Endodermal cell (in vitro differentiated cells): Measurements from ENCODE around the gene LAMA2. TPM values are rescaled to one million over a fixed set of nuclear protein-coding genes. Genes with fewer than 3 reads are reported as not detected.

Source experiments
- DNase-seq: peaks from one replicate; pipeline ENCODE4 v3.0.0-alpha.2; 2017
- H3K27ac ChIP-seq: 2 replicates; pipeline ENCODE4 v1.5.1; 2013; ENCODE audit warnings: mild to moderate bottlenecking, low read depth, low read length, moderate library complexity
- H3K27me3 ChIP-seq: 2 replicates; pipeline ENCODE4 v1.6.1; 2013; ENCODE audit warnings: mild to moderate bottlenecking, low read length, moderate library complexity; ENCODE audit not compliant: insufficient read depth, control insufficient read depth, poor library complexity, severe bottlenecking
- H3K36me3 ChIP-seq: 2 replicates; pipeline ENCODE4 v1.7.0; 2013; ENCODE audit warnings: mild to moderate bottlenecking, low read length, moderate library complexity; ENCODE audit not compliant: control insufficient read depth, insufficient read depth
- H3K4me1 ChIP-seq: one replicate; pipeline ENCODE4 v1.7.0; 2013; ENCODE audit warnings: low read length; ENCODE audit not compliant: control insufficient read depth, insufficient read depth
- H3K4me3 ChIP-seq: 2 replicates; pipeline ENCODE4 v1.5.1; 2013; ENCODE audit warnings: mild to moderate bottlenecking, low read length, moderate library complexity
- H3K9ac ChIP-seq: 2 replicates; pipeline ENCODE4 v1.6.1; 2013; ENCODE audit warnings: mild to moderate bottlenecking, low read length, moderate library complexity; ENCODE audit not compliant: poor library complexity, severe bottlenecking; ENCODE audit errors: extremely low read depth
- H3K9me3 ChIP-seq: 2 replicates; pipeline ENCODE4 v1.6.1; 2013; ENCODE audit warnings: mild to moderate bottlenecking, low read length, moderate library complexity; ENCODE audit not compliant: control insufficient read depth
- H3K27ac Mint-ChIP-seq: 2 replicates; pipeline ENCODE4 v1.8.0; 2020; ENCODE audit warnings: mixed read lengths
- H3K27me3 Mint-ChIP-seq: 2 replicates; pipeline ENCODE4 v1.8.0; 2021; ENCODE audit warnings: mild to moderate bottlenecking, mixed read lengths; ENCODE audit not compliant: insufficient read depth
- H3K36me3 Mint-ChIP-seq: 2 replicates; pipeline ENCODE4 v1.8.0; 2020; ENCODE audit warnings: low read depth, mixed read lengths
- H3K4me1 Mint-ChIP-seq: 2 replicates; pipeline ENCODE4 v1.8.0; 2020; ENCODE audit warnings: mixed read lengths
- H3K4me3 Mint-ChIP-seq: 2 replicates; pipeline ENCODE4 v1.8.0; 2020; ENCODE audit warnings: mild to moderate bottlenecking, moderate library complexity, mixed read lengths
- H3K9me3 Mint-ChIP-seq: 2 replicates; pipeline ENCODE4 v1.8.0; 2020; ENCODE audit warnings: mild to moderate bottlenecking, mixed read lengths
- WGBS, 2 experiments: methylation state at CpG; one replicate each; pipeline versions ENCODE4 v1.1.5 to v1.1.7; 2013; ENCODE audit warnings: missing lambda C conversion rate in 2 of 2, mixed read lengths in 1 of 2; ENCODE audit not compliant: insufficient coverage in 1 of 2, insufficient read length in 1 of 2; 5-methylcytosine and 5-hydroxymethylcytosine counted together
- total RNA-seq, 2 donors: library from RNA; stranded (reverse); fragmentation: NEBNext Ultra II Directional in 1 of 2; extraction: Animal tissue kit (Norgen Biotek cat#: 25700) in 1 of 2; gene quantifications; 2 replicates in 1 of 2; 3 replicates in 1 of 2; pipeline ENCODE4 v1.2.1, GENCODE V29; 2021
- TF ChIP-seq, protein P1 (sequence below): fragments of 200-600 bp; sonication (generic); conservative IDR thresholded peaks from 2 replicates; pipeline ENCODE4 v1.5.0; 2021; ENCODE audit warnings: antibody characterized with exemption, mild to moderate bottlenecking

LAMA2 gene
- total RNA-seq, 2 donors from 2014 or later: 2.3 to 4.1 TPM

GRCh38 chr6:128981716-128982115, 98.8 kb downstream of the LAMA2 start:
- no peaks in the 10 kb centered on the region for H3K27me3 ChIP-seq
- no peak overlapping the region for H3K4me3 Mint-ChIP-seq
- no peak overlapping the region for H3K27ac Mint-ChIP-seq
- H3K4me3 ChIP-seq: no peak overlapping the region
- H3K4me1 ChIP-seq: no peaks in the 10 kb centered on the region
- 83 to 88% methylated on average over 2 to 3 of the region's 3 CpGs for WGBS, 2 experiments
- no peak overlapping the region for H3K27ac ChIP-seq
- H3K9me3 Mint-ChIP-seq: no peaks in the 10 kb centered on the region
- no peaks in the 10 kb centered on the region for H3K9me3 ChIP-seq
- no peaks in the 10 kb centered on the region for H3K36me3 ChIP-seq
- H3K9ac ChIP-seq: no peak overlapping the region
- H3K4me1 Mint-ChIP-seq: peaks cover 3% of the 10 kb centered on the region
- no peak for DNase-seq
- H3K27me3 Mint-ChIP-seq: no peaks in the 10 kb centered on the region
- H3K36me3 Mint-ChIP-seq: no peaks in the 10 kb centered on the region
- TF ChIP-seq, protein P1, sequence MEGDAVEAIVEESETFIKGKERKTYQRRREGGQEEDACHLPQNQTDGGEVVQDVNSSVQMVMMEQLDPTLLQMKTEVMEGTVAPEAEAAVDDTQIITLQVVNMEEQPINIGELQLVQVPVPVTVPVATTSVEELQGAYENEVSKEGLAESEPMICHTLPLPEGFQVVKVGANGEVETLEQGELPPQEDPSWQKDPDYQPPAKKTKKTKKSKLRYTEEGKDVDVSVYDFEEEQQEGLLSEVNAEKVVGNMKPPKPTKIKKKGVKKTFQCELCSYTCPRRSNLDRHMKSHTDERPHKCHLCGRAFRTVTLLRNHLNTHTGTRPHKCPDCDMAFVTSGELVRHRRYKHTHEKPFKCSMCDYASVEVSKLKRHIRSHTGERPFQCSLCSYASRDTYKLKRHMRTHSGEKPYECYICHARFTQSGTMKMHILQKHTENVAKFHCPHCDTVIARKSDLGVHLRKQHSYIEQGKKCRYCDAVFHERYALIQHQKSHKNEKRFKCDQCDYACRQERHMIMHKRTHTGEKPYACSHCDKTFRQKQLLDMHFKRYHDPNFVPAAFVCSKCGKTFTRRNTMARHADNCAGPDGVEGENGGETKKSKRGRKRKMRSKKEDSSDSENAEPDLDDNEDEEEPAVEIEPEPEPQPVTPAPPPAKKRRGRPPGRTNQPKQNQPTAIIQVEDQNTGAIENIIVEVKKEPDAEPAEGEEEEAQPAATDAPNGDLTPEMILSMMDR: no peak

GRCh38 chr6:128990360-128990759, 107.4 kb downstream of the LAMA2 start:
- H3K9ac ChIP-seq: no peak overlapping the region
- no peaks in the 10 kb centered on the region for H3K27me3 Mint-ChIP-seq
- no peaks in the 10 kb centered on the region for H3K9me3 Mint-ChIP-seq
- 77 to 100% methylated on average over 1 to 3 of the region's 3 CpGs for WGBS, 2 experiments
- H3K36me3 ChIP-seq: no peaks in the 10 kb centered on the region
- H3K27me3 ChIP-seq: no peaks in the 10 kb centered on the region
- H3K27ac Mint-ChIP-seq: no peak overlapping the region
- no peak for DNase-seq
- no peak overlapping the region for H3K4me3 Mint-ChIP-seq
- no peaks in the 10 kb centered on the region for H3K4me1 Mint-ChIP-seq
- TF ChIP-seq, protein P1: no peak
- H3K4me3 ChIP-seq: no peak overlapping the region
- H3K36me3 Mint-ChIP-seq: no peaks in the 10 kb centered on the region
- H3K27ac ChIP-seq: no peak overlapping the region
- H3K4me1 ChIP-seq: no peaks in the 10 kb centered on the region
- no peaks in the 10 kb centered on the region for H3K9me3 ChIP-seq

- Histone ChIP-seq H3K4me1 (no peaks in the 10 kb centered on the region), H3K27ac (no peak overlapping the region), H3K9me3 (no peaks in the 10 kb centered on the region), H3K27me3 (no peaks in the 10 kb centered on the region), H3K36me3 (no peaks in the 10 kb centered on the region), H3K4me3 (no peak overlapping the region), H3K9ac (no peak overlapping the region)
- no peaks in the 10 kb centered on the region for H3K27me3 Mint-ChIP-seq
- no peak overlapping the region for H3K27ac Mint-ChIP-seq
- TF ChIP-seq, protein P1: no peak
- 95 to 96% methylated on average over 5 to 8 of the region's 8 CpGs for WGBS, 2 experiments
- no peaks in the 10 kb centered on the region for H3K4me1 Mint-ChIP-seq
- H3K9me3 Mint-ChIP-seq: no peaks in the 10 kb centered on the region
- no peak overlapping the region for H3K4me3 Mint-ChIP-seq
- H3K36me3 Mint-ChIP-seq: no peaks in the 10 kb centered on the region
- no peak for DNase-seq
Measured at GRCh38 chr6:128990915-128991314, 108.0 kb downstream of the LAMA2 start.
